ENCODE data around the gene PANX2.

PANX2 gene

DNA sequence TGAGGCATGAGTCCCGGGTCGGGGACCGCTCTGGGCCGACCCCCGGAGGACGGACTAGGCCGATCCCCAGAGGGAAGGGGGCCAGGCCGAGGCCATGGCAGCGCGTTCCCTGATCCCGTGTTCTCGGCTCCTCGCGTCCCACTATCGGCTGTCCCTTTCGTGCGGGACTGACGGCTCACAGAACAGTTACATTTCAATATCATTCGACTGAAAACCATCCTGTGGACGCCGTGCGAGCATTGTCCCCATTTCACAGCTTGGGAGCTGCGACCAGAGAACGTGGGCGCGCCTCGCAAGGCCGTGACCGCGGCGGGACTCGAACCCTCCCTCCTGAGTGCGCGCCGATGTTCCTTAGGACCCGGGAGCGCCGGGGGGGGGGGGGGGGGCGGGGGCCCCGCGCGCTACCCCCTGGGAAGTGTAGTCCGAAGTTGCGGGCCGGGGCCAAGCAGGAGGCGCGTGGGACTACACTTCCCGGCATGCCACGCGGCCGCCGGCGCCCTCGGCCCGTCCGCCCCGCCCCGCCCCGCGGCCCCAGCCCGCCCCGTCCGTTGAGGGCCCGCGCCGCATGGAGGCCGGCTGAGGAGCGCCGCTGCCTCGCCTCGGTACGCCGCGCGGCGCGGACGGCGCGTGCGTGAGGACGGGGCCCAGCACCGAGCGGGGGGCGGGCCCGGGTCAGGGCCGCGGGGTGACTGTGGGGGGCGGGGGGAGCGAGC is 15.0 kb downstream of the PANX2 start, which contains the start of gene TRABD:
TSS of gene TRABD (plus strand) at position 539 of the 713 bp plus-strand sequence. CDS start 7,148 bp downstream, outside the sequence.
- peak; percentile 69 to 77 for DNase-seq

- no peak for DNase-seq
Observed at GRCh38 chr22:50186181-50186714, 15.7 kb downstream of the PANX2 start.

DNA sequence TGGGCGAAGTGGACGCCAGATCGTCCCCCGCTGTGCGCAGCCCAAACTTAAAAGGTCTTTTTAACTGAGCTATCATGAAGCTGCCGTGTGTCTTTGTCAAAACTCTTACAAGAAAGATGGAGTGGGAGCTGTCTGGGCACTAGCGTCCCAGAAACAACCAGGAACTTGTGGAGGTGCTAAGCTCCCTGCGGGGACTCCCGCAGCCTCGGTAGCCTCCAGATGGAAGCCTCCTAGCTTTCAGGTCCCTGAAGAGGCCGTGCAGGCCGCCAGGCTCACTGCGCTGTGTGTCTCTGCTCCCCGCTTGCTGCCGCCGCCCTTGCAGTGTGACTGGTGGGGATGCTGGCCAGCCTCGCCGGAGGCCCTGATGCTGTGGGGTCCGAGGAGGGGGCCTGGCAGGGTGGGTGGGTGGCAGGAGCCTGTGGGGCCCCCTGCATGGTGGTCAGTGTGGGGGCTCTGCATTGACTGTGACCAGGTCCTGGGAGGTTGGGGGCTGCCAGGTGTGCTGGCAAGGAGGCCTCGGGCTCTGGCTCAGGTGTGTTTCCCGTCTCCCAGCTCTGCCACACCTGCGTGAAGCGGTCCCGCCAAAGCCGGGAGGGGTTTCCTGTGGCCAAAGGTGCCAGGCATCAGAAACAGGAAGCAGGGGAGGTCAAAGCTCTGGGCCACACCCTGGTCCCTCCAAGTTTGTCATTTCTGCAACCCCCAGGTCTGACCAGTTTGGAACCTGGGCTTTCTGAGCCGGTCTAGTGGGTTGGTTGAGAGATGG is 16.4 kb downstream of the PANX2 start:
- no peak for DNase-seq

DNA sequence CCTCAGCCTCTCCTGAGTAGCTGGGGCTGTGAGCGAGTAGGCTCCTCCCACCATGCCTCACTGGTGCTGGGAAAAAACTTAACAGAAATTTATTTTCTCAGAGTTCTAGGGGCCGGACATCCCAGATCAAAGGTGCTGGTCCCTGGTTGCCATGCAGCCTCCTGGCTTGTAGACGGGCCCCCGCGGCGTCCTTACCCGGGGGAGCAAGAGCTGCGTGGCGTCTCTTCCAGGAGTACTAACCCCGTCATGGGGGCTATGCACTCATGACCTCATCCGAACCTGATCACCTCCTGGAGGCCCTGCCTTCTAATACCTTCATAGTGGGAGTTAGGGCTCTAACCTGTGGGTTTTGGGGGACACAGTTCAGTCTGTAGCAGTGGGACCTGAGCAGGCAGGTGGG is 17.8 kb downstream of the PANX2 start:
- DNase-seq, result no peak

DNA sequence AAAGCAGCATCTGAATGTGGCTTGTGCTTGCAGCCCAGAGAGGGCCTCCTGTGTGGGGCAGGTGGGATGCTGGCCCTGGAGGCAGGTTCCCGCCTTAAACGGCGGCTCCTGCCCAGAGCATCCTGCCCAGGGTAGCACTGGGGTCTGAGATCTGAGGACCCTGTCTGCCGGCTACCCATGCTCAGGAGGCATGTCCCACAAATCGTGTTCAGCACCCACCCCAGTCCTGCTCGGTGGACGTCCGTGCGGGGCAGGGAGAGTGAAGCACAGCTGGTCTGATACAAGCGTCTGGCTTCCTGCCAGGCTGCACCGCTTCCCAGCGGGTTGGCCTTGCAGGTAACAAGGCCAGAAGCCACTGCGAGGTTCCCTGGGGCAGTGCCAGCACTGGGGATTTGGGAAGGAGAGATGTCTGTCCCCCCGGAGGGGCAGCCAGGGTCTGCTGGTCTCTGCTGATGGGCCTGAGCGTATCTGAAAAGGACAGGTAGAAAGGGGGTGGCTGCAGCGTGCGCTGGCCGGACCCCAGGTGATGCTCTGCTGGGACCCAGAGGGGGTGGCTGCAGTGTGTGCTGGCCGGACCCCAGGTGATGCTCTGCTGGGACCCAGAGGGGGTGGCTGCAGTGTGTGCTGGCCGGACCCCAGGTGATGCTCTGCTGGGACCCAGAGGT is 18.8 kb downstream of the PANX2 start:
- DNase-seq, result no peak

DNA sequence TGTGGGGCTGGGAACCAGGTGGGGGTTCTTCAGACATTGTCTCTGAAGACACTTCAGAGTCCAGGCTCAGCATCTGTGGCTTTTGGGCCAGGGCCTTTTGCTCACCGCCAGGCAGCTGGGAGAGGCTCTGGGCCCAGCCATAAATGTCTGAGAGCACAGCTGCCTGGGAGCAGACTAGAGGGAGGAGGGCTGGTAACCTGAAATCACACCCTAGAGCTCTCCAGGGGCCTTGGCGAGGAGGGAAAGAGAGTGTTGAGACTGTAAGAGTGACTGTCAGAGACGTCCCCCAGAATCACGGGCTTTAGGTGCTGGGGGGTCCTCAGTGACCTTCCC is 19.3 kb downstream of the PANX2 start:
- DNase-seq, result no peak

DNA sequence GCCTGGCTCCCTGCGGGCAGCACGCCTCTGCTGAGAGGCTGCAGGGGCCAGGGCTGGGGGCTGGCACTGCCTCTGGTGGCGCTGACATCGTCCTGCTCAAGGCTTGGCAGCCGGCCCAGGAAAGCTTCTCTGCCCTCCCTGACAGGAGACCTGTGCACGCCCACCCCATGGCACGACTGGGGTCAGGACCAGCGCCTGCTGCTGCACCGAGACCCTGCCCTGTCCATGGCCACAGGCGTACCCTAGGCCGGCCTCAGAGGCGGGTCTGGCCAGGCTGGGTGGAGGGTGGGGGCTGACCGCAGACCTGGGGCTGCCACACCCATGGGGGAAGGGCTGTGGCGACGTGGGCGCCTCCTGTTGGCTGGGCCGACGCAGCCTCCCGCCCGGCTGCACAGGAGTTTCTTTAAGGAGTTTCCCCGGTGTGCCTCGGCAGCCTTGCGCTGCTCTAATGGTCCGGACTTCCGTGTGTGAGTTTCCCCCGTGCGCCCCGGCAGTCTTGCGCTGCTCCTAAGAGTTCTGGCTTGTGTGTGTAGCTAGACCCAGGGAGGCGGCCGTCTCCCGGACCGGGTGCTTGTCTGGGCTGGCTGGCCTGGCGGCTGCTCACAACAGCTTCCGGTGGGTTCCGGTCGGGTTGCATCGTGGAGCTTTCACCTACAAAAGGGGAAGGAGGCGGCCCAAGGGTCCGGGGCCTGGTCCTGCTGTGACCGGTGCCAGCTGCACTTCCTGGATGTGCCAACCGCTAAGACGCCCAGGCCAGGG is 19.8 kb downstream of the PANX2 start:
- DNase-seq, result peak; percentile 62 to 64

GRCh38 chr22:50190941-50191741 is 20.6 kb downstream of the PANX2 start:
- DNase-seq, result peak; percentile 54 to 95

GRCh38 chr22:50192436-50193204 is 22.1 kb downstream of the PANX2 start:
- DNase-seq, result peak in 1 of 2 donors; percentile 47

GRCh38 chr22:50193621-50194020 is 23.1 kb downstream of the PANX2 start:
- DNase-seq, result no peak

GRCh38 chr22:50194037-50194805 is 23.7 kb downstream of the PANX2 start:
- DNase-seq, result no peak

GRCh38 chr22:50196256-50196655 is 25.7 kb downstream of the PANX2 start:
- no peak for DNase-seq

GRCh38 chr22:50197000-50197800 is 26.7 kb downstream of the PANX2 start:
- no peak for DNase-seq

DNA sequence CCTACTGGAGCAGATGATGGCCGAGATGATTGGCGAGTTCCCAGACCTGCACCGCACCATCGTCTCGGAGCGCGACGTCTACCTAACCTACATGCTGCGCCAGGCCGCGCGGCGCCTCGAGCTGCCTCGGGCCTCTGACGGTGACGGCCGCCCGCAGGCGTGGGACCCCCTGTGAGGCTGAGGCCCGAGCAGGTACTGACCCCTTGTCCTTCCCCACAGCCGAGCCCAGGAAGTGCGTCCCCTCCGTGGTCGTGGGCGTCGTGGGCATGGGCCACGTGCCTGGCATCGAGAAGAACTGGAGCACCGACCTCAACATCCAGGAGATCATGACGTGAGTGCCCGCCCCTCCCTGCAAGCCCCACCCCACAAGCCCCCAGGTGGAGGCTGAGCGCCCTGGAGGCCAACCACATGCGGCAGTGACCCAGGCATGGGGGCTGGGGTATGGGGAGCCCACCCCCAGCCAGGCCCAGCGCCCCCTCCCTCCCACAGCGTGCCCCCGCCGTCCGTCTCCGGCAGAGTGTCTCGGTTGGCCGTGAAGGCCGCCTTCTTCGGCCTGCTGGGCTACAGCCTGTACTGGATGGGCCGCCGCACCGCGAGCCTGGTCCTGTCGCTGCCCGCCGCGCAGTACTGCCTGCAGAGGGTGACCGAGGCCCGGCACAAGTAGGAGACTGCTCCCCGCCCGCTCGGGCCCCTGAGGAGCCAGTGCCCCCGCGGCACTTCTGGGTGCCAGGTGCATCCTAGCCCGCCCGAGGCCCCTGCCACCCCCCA is 27.5 kb downstream of the PANX2 start:
- DNase-seq, result no peak

DNA sequence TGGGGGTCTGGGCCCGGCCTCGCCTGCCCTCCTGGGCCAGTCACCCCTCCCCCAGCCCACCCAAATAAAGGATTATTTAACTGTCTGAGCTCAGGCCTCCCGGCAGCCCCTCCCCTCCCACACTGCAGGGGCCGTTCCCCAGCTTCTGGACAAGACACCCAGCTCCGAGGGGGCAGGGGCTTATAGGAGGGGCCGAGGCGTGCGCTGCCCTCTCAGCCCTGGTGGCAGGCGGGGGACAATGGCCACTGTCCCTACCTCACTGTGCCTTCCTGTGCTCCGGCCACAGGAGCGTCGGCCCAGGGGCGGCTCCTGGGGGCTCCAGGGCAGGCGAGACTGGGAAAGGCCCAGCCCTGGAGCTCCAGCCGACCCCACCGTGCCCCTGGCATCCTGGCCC is 28.1 kb downstream of the PANX2 start:
- no peak for DNase-seq

DNA sequence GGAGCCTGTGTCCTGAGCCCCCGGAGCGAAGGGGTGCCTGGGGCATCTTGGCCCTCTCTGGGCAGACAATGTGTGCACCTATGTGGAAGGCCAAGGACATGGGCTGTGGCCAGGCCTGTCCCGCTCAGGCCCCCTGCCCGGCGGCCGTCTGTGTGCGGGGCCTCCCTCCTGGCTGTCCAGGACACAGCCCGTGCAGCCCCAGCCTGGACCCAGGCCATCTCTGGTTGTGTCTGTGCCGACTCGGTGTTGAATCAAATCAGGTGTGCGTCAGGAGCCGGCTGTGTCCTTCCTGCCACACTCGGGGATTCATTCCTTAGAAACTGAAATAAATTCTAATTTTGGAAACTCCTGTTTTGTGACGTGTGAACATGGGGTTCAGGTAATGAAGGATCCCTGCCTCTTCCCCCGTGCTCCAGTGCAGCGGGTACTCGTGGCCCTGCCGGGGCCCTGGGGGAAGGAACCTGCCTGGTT is 28.8 kb downstream of the PANX2 start:
- DNase-seq, result no peak

- no peak for DNase-seq
Observed at GRCh38 chr22:50199829-50200460, 29.4 kb downstream of the PANX2 start.
